Endothelial cell of umbilical vein (primary cell): ENCODE measurements around the gene GRK6. TPM values are rescaled to one million over a fixed set of nuclear protein-coding genes. Genes with fewer than 3 reads are reported as not detected.

Experiments
- BruUV-seq: library from RNA; stranded (reverse); fragments of 400-500 nt; replicated peaks from 2 replicates; lab custom pipeline; 2021; lab: Mats Ljungman, UMichigan
- CTCF ChIA-PET: fragments of 300-600, 350-600 bp; sonication (Branson Sonifier 250); formaldehyde crosslinking; loops from one replicate; lab custom pipeline; 2021; ENCODE audit warnings: antibody characterized with exemption, inconsistent platforms; lab: Charles Lee
- POLR2A ChIA-PET: fragments of 300-600, 350-600 bp; sonication (Branson Sonifier 250); formaldehyde crosslinking; loops from one replicate; lab custom pipeline; 2021; ENCODE audit warnings: antibody characterized with exemption, inconsistent platforms; lab: Charles Lee
- DNase-seq: peaks from one replicate; pipeline ENCODE4 v3.0.0-alpha.2; 2011; ENCODE audit warnings: low read depth, low spot score
- FAIRE-seq: peaks from 2 replicates; lab custom pipeline; 2011; peaks lifted over from hg19 to GRCh38; lab: Jason Lieb, UNC
- H2AFZ ChIP-seq: 2 replicates; pipeline ENCODE4 v1.6.0; 2012; ENCODE audit warnings: low read depth, low read length, control low read depth, inconsistent platforms
- H3K27ac ChIP-seq: 2 replicates; pipeline ENCODE4 v1.5.1; 2011; ENCODE audit warnings: low read depth, mild to moderate bottlenecking, control low read depth, low read length, moderate library complexity; ENCODE audit not compliant: insufficient read depth
- H3K27me3 ChIP-seq, 2 experiments: 2 replicates each; pipeline versions ENCODE4 v1.6.0 to v1.6.1; 2011; ENCODE audit warnings: low read length in 2 of 2, mixed read lengths in 1 of 2; ENCODE audit not compliant: control insufficient read depth in 2 of 2, insufficient read depth in 2 of 2
- H3K36me3 ChIP-seq, 2 experiments: 2 replicates in 1 of 2; 3 replicates in 1 of 2; pipeline ENCODE4 v1.5.1; 2011; ENCODE audit warnings: low read length in 2 of 2, mild to moderate bottlenecking in 1 of 2, moderate library complexity in 1 of 2; ENCODE audit not compliant: control insufficient read depth in 2 of 2, insufficient read depth in 2 of 2; ENCODE audit errors: extremely low read depth in 1 of 2
- H3K4me1 ChIP-seq: 3 replicates; pipeline ENCODE4 v1.5.1; 2011; ENCODE audit warnings: mild to moderate bottlenecking, low read length; ENCODE audit not compliant: control insufficient read depth, insufficient read depth; ENCODE audit errors: extremely low read depth
- H3K4me2 ChIP-seq: 2 replicates; pipeline ENCODE4 v1.6.1; 2011; ENCODE audit warnings: low read length, control low read depth, mixed read lengths; ENCODE audit not compliant: insufficient read depth
- H3K4me3 ChIP-seq, 3 experiments: fragments of 200-600 bp in 1 of 3; sonication (generic), shearing (Covaris generic) in 1 of 3; replicated peaks in 1 of 3; 2 replicates each; pipeline ENCODE4 v1.5.1; 2011 to 2016; ENCODE audit warnings: control low read depth in 3 of 3, low read length in 3 of 3, mild to moderate bottlenecking in 2 of 3, inconsistent platforms in 1 of 3, low read depth in 1 of 3, moderate library complexity in 1 of 3; ENCODE audit not compliant: insufficient read depth in 1 of 3
- H3K79me2 ChIP-seq: 2 replicates; pipeline ENCODE4 v1.6.0; 2012; ENCODE audit warnings: low read length, inconsistent platforms; ENCODE audit not compliant: control insufficient read depth, insufficient read depth
- H3K9ac ChIP-seq: replicated peaks from 2 replicates; pipeline ENCODE3; 2011; ENCODE audit warnings: low read length, control low read depth; ENCODE audit not compliant: insufficient read depth; ENCODE audit errors: extremely low read depth
- H3K9me1 ChIP-seq: replicated peaks from 3 replicates; pipeline ENCODE4 v1.6.0; 2011; ENCODE audit warnings: mild to moderate bottlenecking, low read length; ENCODE audit not compliant: control insufficient read depth, insufficient read depth; ENCODE audit errors: extremely low read depth
- H3K9me3 ChIP-seq: replicated peaks from 2 replicates; pipeline ENCODE4 v1.5.1; 2012; ENCODE audit warnings: low read length, inconsistent platforms; ENCODE audit not compliant: control insufficient read depth, insufficient read depth
- H4K20me1 ChIP-seq: replicated peaks from 2 replicates; pipeline ENCODE3; 2011; ENCODE audit warnings: mild to moderate bottlenecking, low read length; ENCODE audit not compliant: control insufficient read depth, insufficient read depth; ENCODE audit errors: extremely low read depth
- EZH2 ChIP-seq: IDR thresholded peaks from 2 replicates; pipeline ENCODE4 v1.6.1; 2012; ENCODE audit warnings: borderline replicate concordance, low read depth, mild to moderate bottlenecking, moderate library complexity, low read length, inconsistent platforms; ENCODE audit not compliant: severe bottlenecking
- FOS ChIP-seq: IDR thresholded peaks from 2 replicates; pipeline ENCODE4 v1.6.1; 2011; ENCODE audit warnings: mild to moderate bottlenecking, low read length, moderate library complexity, borderline replicate concordance; ENCODE audit not compliant: insufficient read depth
- GATA2 ChIP-seq: IDR thresholded peaks from 2 replicates; pipeline ENCODE4 v1.7.0; 2011; ENCODE audit warnings: low read depth, mild to moderate bottlenecking, moderate library complexity, mixed read lengths, low read length; ENCODE audit not compliant: insufficient read length, insufficient read depth
- JUN ChIP-seq: IDR thresholded peaks from 2 replicates; pipeline ENCODE4 v1.6.1; 2011; ENCODE audit warnings: borderline replicate concordance, low read depth; ENCODE audit not compliant: insufficient read length, insufficient read depth
- MYC ChIP-seq: IDR thresholded peaks from one replicate; pipeline ENCODE4 v1.6.1; 2011; ENCODE audit warnings: mild to moderate bottlenecking, low read depth, low read length
- POLR2A ChIP-seq: IDR thresholded peaks from 2 replicates; pipeline ENCODE4 v1.6.1; 2012; ENCODE audit warnings: low read depth, mild to moderate bottlenecking, control low read depth, low read length
- POLR2AphosphoS5 ChIP-seq: IDR thresholded peaks from 2 replicates; pipeline ENCODE4 v1.6.1; 2012; ENCODE audit warnings: low read depth, mild to moderate bottlenecking, control low read depth, low read length, moderate library complexity; ENCODE audit not compliant: insufficient read depth
- dilution Hi-C: fragments of 300-500 bp; cut with MboI; formaldehyde crosslinking; loops from one replicate; pipeline ENCODE4 v1.15.0; 2019; ENCODE audit warnings: low sequenced_read_pairs; ENCODE audit not compliant: extremely low pct_ligation_motif_present
- intact Hi-C: fragments of 100-400 bp; cut with micrococcal nuclease; formaldehyde crosslinking; loops from one replicate; pipeline ENCODE4 v1.10.0; 2022
- polyA plus RNA-seq, 4 experiments: library from polyadenylated mRNA; depleted of rRNA in 3 of 4; stranded (reverse) in 3 of 4; unstranded in 1 of 4; fragments of >200 nt; gene quantifications; 2 replicates each; pipeline versions ENCODE4 v1.2.1 to v1.2.3, GENCODE V29; 2011 to 2012; ENCODE audit warnings: missing spikeins in 1 of 4
- total RNA-seq: library from RNA; stranded (reverse); gene quantifications from 2 replicates; pipeline ENCODE4 v1.2.3, GENCODE V29; 2021
- TF ChIP-seq, protein P1 (sequence below), 2 donors: IDR thresholded peaks; 1 replicate in 1 of 2; 2 replicates in 1 of 2; pipeline ENCODE4 v1.5.1; 2011; ENCODE audit warnings: low read length in 2 of 2, mild to moderate bottlenecking in 2 of 2, moderate library complexity in 2 of 2, control low read depth in 1 of 2, inconsistent platforms in 1 of 2, low read depth in 1 of 2; ENCODE audit not compliant: insufficient read depth in 1 of 2; ENCODE audit errors: extremely low read depth in 1 of 2
- TF ChIP-seq, protein P2 (sequence below): IDR thresholded peaks from 2 replicates; pipeline ENCODE4 v1.6.1; 2011; ENCODE audit not compliant: insufficient read depth, insufficient read length

Gene GRK6
- total and polyA plus RNA-seq, 2 donors (not counting 3 experiments of a cell fraction or from before 2014, with no cell fraction given), result 28.9 to 36.4 TPM

DNA sequence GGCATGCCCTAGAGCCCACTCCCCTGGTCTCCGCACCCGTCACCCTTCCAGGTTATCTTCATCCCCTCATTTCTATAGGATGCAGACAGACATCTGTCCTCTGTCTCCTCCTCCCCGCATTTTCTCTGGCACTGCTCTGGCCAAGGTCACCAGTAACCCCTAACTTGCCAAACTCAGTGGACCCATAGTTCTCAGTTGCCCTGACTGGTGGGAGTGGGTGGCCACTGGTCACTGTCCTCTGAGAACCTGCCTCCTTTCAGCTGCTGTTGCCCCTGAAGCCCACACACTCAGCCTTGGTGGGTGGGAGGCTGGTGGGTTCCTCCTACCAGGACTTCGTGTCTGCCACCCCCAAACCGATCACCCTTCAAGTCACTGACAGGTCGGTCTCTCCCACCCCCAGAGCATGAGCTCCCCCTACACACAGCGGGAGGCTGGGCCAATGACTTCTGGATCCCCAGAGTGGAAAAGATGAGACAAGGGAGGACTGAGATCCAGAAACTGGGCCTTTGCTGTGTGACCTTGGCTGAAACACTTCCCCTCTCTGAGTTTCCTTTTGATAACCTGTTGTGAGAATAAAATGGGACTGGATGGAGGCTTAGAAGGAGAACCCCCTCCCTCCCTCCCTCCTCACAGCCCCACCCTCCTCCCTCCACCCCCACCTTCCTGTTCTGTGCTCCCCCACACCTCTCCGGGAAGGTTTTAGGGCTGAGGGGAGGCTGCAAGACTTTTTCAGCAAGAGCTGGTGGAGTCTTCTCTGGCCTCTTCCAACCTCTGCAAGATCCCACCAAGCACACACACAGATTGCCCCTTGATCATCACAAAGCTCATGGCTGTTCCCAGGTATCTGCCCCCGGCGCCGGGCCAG lies 49.3 kb downstream of the GRK6 start:
- H3K4me3 ChIP-seq, result no peak overlapping the region
- H3K9ac ChIP-seq, result no peak overlapping the region
- no peak overlapping the region for H3K27ac ChIP-seq
- peaks cover 16% of the 10 kb centered on the region for H3K4me1 ChIP-seq
- no peaks in the 10 kb centered on the region for H3K27me3 ChIP-seq
- H3K79me2 ChIP-seq, result peaks cover 22% of the 10 kb centered on the region
- TF ChIP-seq POLR2AphosphoS5 (no peak), EZH2 (no peak), JUN (no peak), MYC (no peak), POLR2A (no peak), GATA2 (no peak), FOS (no peak)
- TF ChIP-seq, protein P1, sequence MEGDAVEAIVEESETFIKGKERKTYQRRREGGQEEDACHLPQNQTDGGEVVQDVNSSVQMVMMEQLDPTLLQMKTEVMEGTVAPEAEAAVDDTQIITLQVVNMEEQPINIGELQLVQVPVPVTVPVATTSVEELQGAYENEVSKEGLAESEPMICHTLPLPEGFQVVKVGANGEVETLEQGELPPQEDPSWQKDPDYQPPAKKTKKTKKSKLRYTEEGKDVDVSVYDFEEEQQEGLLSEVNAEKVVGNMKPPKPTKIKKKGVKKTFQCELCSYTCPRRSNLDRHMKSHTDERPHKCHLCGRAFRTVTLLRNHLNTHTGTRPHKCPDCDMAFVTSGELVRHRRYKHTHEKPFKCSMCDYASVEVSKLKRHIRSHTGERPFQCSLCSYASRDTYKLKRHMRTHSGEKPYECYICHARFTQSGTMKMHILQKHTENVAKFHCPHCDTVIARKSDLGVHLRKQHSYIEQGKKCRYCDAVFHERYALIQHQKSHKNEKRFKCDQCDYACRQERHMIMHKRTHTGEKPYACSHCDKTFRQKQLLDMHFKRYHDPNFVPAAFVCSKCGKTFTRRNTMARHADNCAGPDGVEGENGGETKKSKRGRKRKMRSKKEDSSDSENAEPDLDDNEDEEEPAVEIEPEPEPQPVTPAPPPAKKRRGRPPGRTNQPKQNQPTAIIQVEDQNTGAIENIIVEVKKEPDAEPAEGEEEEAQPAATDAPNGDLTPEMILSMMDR (IDR thresholded peaks at IDR 0.05; ENCODE audit: extremely low read depth in 1 of 2, insufficient read depth in 1 of 2, low read depth in 1 of 2, low read length in 2 of 2), result no peak
- TF ChIP-seq, protein P2, sequence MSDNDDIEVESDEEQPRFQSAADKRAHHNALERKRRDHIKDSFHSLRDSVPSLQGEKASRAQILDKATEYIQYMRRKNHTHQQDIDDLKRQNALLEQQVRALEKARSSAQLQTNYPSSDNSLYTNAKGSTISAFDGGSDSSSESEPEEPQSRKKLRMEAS, result no peak
- no peak overlapping the region for H3K4me2 ChIP-seq
- no peak overlapping the region for H2AFZ ChIP-seq
- FAIRE-seq (no peak), DNase-seq (no peak)
- BruUV-seq, result no TSS peak
- no peaks in the 10 kb centered on the region for H3K9me3 ChIP-seq
- ChIA-PET CTCF (interaction anchor here (0.7 to 3.3 kb wide), 8 partner anchors 13 to 72 kb away, joined by 3 to 17 read pairs (median 4); no protein-coding TSS in a partner anchor), POLR2A (interaction anchor here (0.9 to 2.3 kb wide), 4 partner anchors 11 to 21 kb away, joined by 3 to 17 read pairs (median 7); partner anchors contain the start of gene PDLIM7)
- H3K36me3 ChIP-seq, result no peaks in the 10 kb centered on the region
- dilution Hi-C loops (no loop called here), intact Hi-C loops (loop anchor here (10.0 kb wide), 1 partner anchor 1031 kb away; the partner anchor contains the start of gene FAF2)
- no peaks in the 10 kb centered on the region for H3K9me1 ChIP-seq
- H4K20me1 ChIP-seq, result no peaks in the 10 kb centered on the region
